HEK293T (cell line): ENCODE data around the gene COPS8.

Source experiments
- ARNT ChIP-seq: fragments of 450-650 bp; IDR thresholded peaks from 2 replicates; pipeline ENCODE4 v1.6.1; 2017; ENCODE audit warnings: mild to moderate bottlenecking
- BHLHE40 ChIP-seq: fragments of 450-650 bp; IDR thresholded peaks from 2 replicates; pipeline ENCODE4 v1.6.1; 2016; ENCODE audit warnings: mild to moderate bottlenecking, moderate library complexity, borderline replicate concordance
- FOXA1 ChIP-seq: fragments of 450-650 bp; IDR thresholded peaks from 2 replicates; pipeline ENCODE4 v1.6.1; 2016; ENCODE audit warnings: mild to moderate bottlenecking
- FOXK2 ChIP-seq: fragments of 450-650 bp; IDR thresholded peaks from 2 replicates; pipeline ENCODE4 v1.6.1; 2016; ENCODE audit warnings: mild to moderate bottlenecking
- FOXM1 ChIP-seq: fragments of 450-650 bp; IDR thresholded peaks from 2 replicates; pipeline ENCODE4 v1.6.1; 2017; ENCODE audit warnings: mild to moderate bottlenecking, borderline replicate concordance
- L3MBTL2 ChIP-seq: fragments of 450-650 bp; conservative IDR thresholded peaks from 2 replicates; pipeline ENCODE4 v1.6.1; 2016; ENCODE audit warnings: mild to moderate bottlenecking
- LEF1 ChIP-seq: fragments of 450-650 bp; IDR thresholded peaks from 2 replicates; pipeline ENCODE4 v1.6.1; 2017; ENCODE audit warnings: mild to moderate bottlenecking, borderline replicate concordance
- NFRKB ChIP-seq: fragments of 450-650 bp; IDR thresholded peaks from 2 replicates; pipeline ENCODE4 v1.6.1; 2016; ENCODE audit warnings: mild to moderate bottlenecking, moderate library complexity
- PKNOX1 ChIP-seq: fragments of 450-650 bp; IDR thresholded peaks from 2 replicates; pipeline ENCODE4 v1.6.1; 2016
- SP1 ChIP-seq: fragments of 450-650 bp; IDR thresholded peaks from 2 replicates; pipeline ENCODE4 v1.6.1; 2017
- TARDBP ChIP-seq: fragments of 450-650 bp; IDR thresholded peaks from 2 replicates; pipeline ENCODE4 v1.6.1; 2016

GRCh38 chr2:237083026-237083425 lies 2.7 kb upstream of the COPS8 start:
- TF ChIP-seq L3MBTL2 (no peak), ARNT (no peak), TARDBP (no peak), BHLHE40 (no peak), FOXA1 (no peak), FOXM1 (no peak), NFRKB (no peak), FOXK2 (no peak), PKNOX1 (no peak), SP1 (no peak), LEF1 (no peak)
